HG03565 (cell line): ENCODE data around the gene PLD1.
A peak's percentile ranks its signal among the peaks of the same experiment; 100 is the strongest.
"Not testable (repeated sequence)": the region's sequence is repeated elsewhere in the genome, so short reads cannot be mapped to it uniquely, and the experiment has no call there.

ENCODE experiments used
- ATAC-seq: cut with Tn5 transposase; IDR thresholded peaks from one replicate; pipeline ENCODE4 v1.9.1; 2021; ENCODE audit warnings: mild to moderate bottlenecking, moderate library complexity; ENCODE audit not compliant: unreplicated experiment

PLD1 gene

GRCh38 chr3:171809861-171810628 lies at the start of gene PLD1:
Gene PLD1 (minus strand): TSS chr3:171810483. CDS start chr3:171738051, 72,432 bp downstream.
- ATAC-seq, result peak; percentile 32

DNA sequence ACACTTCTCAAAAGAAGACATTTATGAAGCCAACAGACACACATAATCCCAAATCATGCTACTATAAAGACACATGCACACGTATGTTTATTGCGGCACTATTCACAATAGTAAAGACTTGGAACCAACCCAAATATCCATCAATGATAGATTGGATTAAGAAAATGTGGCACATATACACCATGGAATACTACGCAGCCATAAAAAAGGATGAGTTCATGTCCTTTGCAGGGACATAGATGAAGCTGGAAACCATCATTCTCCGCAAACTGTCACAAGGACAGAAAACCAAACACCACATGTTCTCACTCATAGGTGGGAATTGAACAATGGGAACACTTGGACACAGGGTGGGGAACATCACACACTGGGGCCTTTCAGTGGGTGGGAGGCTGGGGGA lies 48.5 kb upstream of the PLD1 start:
- not testable (repeated sequence) for ATAC-seq

GRCh38 chr3:171854649-171855305 lies 44.5 kb upstream of the PLD1 start:
- ATAC-seq, result no peak

DNA sequence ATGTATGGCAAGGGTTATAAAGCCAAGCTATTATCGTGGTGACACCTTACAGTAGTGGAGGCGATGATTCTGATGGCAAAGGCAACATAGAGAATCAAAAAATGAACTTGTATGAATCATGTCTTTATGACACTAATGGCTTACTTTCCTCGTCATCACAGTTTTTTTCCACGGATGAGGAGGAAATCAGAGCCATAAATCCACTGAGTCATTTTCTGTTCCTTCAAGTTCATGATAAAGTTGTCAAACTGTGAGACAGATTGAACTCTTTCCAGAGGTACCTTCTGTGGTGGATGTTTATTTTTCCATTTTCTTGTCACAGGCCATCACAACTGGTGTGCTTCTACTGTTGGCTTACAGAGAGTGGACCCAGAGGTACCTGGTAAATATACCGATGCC lies 41.4 kb upstream of the PLD1 start:
- ATAC-seq, result no peak

DNA sequence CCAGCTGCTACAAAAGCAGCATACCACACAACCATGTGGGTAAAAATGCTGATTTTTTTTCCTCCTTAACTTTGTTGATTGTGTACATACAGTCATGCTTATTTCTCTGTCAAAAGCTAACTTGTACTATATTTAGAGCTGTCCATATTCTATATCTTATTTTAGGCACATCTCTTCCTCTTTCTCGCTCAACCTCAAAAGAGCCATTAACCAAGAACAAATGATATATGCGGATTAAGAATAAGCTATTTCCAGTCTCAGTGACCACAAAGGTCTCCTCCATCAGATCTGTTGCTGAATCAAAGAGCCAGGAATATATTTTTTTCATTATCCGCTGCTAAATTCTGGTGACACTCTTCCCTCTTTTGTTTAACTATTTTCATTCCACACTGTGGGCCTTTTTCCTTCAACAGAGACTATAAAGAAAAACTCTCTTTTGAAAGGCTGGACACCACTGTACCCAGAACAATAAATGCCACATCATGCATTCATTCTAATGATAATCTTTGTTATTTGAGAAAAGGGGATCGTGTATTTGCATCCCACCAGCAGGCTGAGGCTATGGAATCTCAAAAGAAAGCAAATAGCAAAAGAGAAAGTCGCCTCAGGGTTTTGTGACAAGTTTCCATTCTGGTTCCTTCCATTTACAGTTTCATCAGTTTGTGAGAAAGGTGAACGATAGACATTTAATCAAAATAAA lies 40.8 kb upstream of the PLD1 start:
- ATAC-seq, result no peak

GRCh38 chr3:171850320-171850959 lies 40.2 kb upstream of the PLD1 start:
- no peak for ATAC-seq

DNA sequence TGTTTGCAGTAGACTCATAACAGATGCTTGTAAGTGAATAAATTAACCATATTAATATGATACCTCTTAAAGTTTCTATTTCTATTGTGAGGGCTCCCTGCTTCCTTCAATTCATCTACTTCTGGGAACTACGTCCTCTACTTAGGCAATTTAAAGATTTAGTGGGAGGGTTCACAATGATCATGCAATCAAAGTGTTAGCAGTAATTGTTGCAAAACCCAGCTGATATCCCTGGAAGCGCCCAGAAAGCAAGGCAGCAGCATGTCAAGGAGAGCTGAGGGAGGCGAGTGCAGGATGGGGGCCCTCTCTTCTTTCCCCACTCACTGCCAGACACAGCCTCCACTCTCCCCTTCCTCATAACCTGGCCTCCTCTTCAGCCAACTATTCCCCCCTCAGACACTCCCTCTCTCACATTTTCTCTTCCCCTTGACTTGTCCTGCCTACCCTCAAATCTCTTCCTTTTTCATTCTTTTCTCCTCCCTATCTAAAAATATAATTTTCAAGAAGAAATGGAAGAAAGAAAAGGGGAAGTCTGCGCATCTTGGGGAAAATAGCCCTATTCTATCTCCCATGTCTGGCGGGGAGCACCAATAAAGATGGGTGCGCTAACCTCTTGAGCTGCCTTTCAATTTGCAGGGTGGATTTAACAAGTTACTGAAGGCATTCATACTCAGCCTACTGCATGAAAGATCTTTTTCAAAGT lies 39.5 kb upstream of the PLD1 start:
- ATAC-seq, result no peak

- ATAC-seq, result no peak
Measured at GRCh38 chr3:171847595-171848259, 37.4 kb upstream of the PLD1 start.

GRCh38 chr3:171847133-171847532 lies 36.9 kb upstream of the PLD1 start:
- ATAC-seq, result no peak

DNA sequence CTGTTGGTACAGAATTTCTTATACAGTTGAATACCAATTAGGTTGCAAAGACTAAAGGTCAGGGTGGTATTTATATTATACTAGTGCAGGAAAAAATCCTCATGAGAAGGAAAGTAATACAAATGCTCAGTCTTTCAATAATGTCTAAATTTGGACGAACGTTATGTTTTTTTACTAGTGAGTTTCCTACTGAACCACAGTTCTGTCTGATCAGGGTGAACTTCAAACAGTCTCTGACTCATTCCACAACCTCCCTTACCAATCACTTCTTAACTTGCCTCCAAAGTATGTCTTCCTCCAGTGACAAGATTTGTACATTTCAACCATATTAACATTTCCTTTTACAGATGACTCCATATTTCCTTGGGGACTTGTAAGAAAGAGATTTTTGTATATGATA lies 36.3 kb upstream of the PLD1 start:
- ATAC-seq, result peak; percentile 99

GRCh38 chr3:171845481-171846284 lies 35.4 kb upstream of the PLD1 start:
- ATAC-seq, result no peak

DNA sequence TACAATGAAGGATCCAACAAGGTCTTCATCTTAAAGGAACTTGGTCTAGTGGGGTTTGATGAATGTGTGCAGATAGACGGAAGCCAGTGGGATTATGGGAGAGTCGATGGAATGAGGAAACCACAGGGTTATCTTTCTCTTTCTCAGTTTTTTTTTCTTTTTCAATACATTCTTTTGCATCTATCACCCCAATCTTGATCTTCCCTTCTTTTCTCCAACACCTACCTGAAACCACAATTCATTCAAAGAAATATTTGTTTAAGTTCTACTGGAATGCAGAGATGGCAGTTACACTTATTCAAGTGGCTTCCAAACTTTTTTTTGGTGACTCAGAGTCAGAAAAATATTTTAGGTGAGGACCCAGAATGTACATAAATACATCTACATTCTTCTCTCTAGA lies 34.6 kb upstream of the PLD1 start:
- no peak for ATAC-seq

- no peak for ATAC-seq
Measured at GRCh38 chr3:171842864-171843518, 32.7 kb upstream of the PLD1 start, which contains the start of gene TMEM212. Gene TMEM212 (plus strand): TSS chr3:171843349. CDS start chr3:171843384, 35 bp downstream.

DNA sequence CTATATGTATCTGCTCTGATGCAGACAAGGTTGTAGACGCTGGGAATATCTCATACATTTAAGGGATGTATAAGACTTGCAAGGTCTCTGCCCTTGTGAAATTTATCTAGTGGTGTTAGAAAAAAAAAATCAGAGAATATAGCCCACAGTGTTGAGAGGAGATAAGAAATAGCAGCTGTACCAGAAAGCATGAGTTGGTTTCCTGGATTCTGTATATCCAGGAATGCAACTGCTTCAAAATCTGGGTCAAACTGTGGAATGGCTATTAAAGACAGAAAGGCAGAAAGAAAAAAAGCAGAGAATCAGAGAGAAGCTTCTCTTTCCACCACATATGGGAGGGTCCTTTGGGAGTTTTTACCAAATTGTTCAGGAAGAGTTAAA lies 31.3 kb upstream of the PLD1 start:
- no peak for ATAC-seq

DNA sequence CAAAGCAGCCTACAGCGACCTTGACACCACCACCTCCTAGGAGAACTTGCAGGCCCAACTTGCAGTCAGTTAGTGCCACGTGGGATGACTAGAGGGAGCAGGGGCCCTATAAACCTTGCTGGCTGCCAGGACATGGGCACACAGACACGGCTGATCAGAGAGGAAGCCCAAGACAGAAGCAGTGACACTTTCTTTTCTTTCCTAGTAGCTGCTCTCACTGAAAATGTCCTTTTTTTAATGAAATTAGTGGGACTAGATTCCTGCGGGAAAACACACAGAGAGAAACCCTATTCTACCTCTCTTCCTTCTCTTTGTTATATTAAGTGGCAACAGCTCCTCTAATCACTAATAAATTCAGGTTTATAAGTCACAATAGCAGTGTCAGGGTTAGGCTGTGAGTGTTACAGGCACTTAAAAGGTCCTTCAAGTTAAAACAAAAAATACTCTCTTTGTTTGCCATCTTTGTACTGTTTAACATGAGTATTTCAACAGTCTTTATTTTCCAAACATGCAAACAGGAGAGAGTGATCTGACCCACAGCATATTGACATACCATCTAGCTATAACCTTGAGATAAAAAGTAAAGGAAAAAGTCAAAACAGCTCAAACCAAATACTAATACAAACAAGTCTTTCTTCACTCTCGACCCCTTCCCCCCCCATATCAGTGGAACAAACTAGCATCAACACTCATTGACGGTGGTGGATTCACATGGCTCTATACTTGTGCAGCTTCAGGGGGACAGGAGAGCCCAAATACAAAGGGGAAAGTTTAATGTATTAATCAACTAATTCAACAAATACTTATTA lies 30.7 kb upstream of the PLD1 start:
- ATAC-seq, result no peak

- no peak for ATAC-seq
Measured at GRCh38 chr3:171840445-171840810, 30.1 kb upstream of the PLD1 start.

DNA sequence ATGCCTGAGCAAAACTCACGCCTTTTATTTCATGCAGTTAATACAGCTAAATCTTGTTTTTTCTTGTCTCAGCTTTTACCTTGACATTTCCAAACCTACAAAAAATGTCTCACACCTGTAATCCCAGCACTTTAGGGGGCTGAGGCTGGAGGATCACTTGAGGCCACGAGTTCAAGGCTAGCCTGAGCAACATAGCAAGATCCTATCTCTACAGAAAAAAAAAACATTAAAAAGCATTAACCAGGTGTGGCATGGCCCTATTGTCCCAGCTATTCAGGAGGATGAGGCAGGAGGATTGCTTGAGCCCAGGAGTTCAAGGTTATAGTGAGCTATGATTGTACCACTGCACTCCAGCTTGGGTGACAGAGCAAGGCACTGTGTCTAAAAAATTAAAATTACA lies 29.0 kb upstream of the PLD1 start:
- ATAC-seq, result no peak

- ATAC-seq, result no peak
Measured at GRCh38 chr3:171838218-171838720, 28.0 kb upstream of the PLD1 start.
